Stimulated activated CD4-positive, alpha-beta T cell treated with anti-CD3 and anti-CD28 coated beads, Interleukin-1b, Interleukin-23, amount 100 ng/mL, for 1 hour (primary cell): ENCODE measurements around the gene GSTP1.

Experiments
- DNase-seq, 2 donors: peaks; one replicate each; pipeline ENCODE4 v3.0.0-alpha.2; 2020; ENCODE audit warnings: low read depth in 2 of 2

Gene GSTP1

DNA sequence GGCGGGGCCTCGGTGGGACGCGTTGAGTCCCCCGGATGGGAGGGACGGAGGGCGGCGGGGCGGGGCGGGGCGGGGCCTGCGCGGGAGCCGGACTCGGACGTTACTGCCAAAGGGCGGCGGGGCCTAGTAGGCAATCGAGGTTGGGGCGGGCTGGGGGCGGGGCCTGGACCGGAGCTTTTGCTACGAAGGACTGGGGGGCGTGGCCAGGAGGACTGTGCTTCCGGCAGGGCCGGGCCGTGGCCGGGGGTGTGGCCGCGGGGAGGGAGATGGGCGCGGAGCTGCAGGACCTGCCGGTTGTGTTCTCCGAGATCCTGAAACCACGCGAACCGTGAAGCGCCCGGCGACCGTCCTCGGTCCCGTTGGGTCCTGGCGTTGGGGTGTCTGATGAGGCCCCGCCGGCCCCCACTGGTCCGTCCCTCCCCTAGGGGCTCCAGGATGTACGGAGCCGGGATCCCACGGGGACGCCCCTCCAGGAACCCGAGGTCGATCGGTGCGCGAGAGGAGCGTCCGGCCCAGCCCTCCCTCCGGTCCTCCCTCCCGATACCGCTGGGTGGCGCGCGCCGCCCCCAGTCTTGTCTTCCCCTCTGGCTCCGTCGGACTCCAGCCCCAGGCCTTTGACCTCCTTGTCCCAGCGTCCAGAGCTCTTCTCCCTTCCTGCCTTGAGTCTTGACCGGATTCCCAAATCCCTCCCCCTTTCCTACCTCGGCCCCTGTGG, 46.8 kb downstream of the GSTP1 start:
- peak; percentile 89 to 92 for DNase-seq

DNA sequence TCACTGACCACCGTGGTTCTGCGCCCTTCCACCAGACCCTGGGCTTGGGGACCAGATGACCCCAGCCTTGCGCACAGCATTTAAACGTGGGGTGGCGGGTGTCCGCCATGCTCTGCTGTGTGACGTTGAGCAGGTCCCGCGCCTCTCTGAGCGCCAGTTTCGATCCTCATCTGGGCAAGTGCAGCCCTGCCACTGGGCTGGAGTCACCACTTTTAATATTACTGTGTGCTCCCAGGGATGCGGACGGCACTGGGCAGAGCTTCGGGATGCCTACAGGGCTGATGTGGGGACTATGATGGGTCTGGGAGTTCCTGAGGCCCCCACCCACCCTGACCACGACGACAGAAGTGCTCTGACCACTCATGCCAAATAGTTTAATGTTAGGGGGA, 47.3 kb downstream of the GSTP1 start:
- no peak for DNase-seq

DNA sequence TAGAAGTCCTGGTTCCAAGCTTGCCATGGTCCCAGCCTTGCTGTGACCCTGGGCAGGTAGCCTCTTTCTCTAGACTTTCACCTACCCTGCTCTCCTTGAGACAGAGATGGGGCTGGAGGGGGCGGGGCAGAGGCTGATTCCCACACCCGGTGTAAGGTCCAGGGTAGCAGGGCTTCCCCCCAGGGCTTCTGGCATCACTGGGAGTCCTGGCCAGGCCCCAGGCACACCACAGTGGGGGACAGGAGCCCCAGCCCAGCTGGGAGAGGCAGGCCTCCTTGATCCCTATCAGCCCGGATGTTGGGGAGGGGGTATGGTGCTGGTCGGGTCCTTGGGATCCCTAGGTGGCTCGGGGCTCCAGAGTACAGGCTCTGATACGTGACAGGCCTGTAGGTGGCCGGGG, 47.8 kb downstream of the GSTP1 start:
- DNase-seq: no peak

DNA sequence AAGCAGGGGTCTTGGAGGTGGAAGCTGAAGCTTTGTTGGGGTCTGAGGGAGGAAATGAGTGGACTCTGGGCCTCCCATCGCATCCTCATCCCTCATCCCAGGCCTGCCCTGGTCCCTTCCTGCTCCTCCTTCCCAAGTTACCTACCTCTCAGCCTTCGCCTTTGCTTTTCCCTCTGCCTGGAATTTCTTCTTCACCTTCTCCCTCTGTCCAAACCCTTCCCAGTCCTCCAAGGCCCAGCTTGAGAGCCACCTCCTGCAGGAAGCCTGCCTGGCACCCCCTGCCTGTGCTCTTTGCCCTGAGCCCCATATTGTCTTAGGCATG, 48.2 kb downstream of the GSTP1 start:
- DNase-seq: no peak

DNA sequence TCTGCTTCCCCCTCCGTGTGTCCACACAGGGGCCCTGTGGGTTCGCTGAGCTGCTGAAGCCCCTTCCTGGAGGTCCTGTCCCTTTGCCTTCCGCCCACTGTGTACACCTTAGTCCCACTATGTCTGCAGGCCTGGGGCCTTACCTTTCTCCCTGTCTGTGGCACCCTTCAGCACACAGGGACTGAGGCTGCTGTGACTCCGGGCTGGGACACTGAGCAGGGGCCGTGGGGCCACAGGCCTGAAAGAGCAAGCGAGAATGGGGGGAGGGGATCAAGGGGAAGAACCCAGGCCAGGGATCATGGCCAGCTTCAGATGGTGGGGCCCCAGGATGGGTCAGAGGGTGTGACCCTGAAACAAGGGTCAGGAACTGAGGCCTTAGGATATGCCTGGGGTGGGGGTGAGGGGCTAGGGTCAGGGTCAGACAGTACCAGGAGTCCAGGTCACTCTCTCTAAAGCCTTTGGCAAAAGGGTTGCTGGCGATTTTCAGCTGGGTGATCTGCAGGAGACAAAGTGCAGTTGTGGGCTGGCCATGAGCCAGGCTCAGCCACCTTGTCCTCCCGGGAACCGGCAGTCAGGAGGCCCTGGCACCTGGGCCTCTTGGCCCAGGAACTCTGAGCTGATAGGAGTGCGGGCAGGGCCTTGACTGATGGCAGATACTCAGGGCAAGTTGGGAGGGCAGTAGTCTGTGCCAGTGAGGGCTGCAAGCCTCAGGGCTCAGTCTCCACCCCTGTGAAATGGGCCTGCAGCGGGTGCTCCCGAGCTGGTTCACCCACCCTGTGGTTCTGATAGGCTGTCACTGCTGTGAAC, 48.8 kb downstream of the GSTP1 start:
- no peak for DNase-seq

DNA sequence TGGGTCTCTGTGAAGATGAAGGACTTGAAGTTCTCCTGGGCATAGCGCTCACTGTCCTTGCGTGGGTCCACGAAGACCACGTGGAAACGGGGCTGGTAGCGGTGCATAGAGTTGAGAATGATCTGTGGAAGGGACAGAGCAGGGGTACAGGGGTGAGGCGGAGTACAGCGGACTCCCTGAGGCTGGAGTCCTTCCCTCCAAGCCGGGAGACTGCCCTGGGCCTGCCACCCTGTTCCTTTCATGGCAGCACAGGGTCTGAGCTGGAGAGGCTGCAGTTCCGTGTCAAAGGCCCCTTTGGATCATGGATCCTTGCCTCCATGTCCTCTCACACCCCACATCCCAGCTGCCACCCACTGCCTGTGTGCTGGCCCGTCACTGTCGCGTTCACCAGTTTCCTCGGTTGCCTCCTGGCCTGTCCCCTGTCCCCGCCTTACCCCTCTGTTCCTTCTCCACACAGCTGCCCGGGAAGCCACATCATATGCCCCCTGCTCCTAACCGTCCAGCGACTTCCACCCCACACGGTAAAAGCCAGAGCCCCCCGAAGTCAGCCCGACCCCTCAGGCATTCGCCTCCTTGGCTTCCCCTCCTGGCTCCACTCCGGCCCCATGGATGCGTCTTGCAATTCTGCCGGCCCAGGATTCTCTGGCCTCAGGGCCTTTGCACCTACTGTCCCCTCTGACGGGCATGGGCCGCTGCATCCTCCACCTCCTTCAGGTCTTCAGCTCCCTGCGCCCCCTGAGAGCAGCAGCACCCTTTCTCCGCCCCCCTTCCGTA, 49.6 kb downstream of the GSTP1 start:
- no peak for DNase-seq

DNA sequence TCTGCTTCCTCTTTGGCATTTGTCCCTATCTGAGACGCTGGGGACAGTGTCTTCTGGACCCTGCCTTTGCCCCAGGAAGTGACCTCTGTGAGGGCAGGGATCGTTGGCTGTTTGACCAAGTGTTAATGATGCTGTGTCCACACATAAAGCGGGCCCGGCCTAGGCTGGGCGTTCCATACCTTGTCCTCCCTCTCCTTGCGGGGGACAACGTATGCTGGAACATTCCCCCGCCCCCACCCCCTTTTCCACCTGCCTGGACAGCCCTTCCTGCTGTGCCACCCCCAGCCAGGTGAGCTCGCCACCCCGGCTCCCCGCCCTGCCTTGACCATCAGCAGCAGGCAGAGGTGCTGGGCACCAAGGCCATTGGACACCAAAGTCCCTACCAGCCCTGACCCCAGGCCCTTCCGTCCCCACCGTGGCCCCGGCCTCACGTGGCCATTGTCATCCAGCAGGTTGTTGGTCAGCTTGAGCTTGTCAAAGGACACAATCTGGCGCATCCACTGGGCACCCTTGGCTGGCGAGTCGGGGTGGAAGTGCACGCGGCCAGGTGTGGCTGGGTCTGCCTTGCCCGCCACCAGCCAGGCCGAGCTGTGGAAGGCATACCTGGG, 50.2 kb downstream of the GSTP1 start:
- no peak for DNase-seq

DNA sequence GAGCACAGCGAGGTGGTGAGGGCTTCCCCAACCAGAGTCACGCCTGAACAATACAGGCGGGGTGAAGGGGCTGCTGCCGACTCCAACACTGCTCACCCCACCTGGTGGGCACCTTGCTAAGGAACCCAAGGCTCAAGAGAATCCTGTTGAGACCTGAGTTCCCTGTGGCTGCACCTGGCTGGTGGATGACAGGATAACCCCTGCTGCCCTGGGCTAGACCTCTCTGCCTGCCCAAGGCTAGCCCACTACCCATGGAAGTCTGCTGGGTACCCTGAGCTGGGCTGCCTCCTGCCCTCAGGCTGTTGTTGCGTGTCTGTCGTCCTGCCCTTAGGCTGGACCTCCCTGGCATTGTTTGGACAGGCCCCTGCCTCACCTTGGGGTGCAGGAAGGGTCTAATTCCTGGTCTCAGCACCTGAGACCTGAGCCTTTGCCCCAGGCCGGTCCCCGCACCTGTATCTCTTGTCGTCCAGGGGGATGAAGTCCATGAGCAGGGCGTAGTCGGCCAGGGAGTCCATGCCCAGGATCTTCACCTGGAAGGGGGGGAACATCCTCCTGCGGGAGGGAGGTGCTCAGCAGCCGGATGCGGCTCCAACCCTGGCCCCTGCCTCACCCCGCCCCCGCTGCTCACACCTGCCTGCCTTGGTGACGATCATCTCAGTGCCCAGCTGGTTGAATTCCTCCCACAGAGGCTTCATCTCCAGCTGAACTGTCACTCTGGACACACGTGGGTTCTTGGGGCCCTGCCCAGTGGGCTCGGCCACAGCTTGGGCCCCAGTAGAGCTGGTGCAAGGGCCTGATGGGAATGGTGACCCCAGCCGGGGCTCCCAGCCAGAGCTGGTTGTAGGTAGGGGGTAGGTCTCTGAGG, 51.0 kb downstream of the GSTP1 start:
- no peak for DNase-seq

DNA sequence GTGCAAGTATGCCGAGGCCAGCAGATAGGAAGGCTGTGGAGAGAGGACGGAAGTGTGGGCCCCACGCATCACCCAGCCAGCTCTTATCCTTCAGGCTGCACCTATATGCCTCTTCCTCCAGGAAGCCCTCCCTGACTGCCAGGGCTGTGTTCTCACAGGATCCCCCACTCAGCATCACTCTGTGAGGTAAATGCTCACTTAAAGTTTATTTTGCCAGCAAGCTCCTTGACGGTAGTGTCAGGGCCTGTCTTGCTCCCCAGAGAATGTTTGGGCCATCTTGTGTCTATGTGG, 51.6 kb downstream of the GSTP1 start:
- DNase-seq: no peak
